ENCODE results near the gene APP. TPM values are rescaled to one million over a fixed set of nuclear protein-coding genes. Genes with fewer than 3 reads are reported as not detected.

Gene APP
- total RNA-seq, 2 experiments from 2014 or later, result 14.5 to 14.9 TPM

DNA sequence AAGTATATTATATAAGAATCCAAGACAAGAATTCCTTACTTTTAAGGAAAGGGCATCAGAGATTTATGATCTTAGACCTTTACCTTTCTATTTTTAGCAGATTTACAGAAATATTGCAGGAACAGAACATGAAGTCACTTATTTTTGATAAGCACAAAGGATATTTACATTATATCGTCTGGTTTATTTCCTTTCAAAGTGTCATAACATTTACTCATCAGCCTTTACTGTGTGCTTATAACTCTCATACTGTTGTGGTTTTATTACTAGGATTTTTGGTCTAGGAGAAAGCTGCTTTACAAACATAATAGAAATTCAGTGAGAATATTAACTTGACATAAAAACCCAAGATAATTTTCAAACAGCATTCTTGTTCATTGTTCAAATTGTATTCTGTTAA, 47.6 kb downstream of the APP start:
- CTCF ChIA-PET, result no interaction called here
- Mint-ChIP-seq H3K27ac (no peak overlapping the region), H3K4me1 (ENCODE audit: low read depth) (no peaks in the 10 kb centered on the region), H3K27me3 (ENCODE audit: low read depth) (no peaks in the 10 kb centered on the region), H3K4me3 (no peak overlapping the region), H3K9me3 (ENCODE audit: insufficient read depth) (no peaks in the 10 kb centered on the region), H3K36me3 (ENCODE audit: low read depth) (no peaks in the 10 kb centered on the region)
- DNase-seq (no peak), ATAC-seq (no peak)
- POLR2A ChIA-PET, result no interaction called here

DNA sequence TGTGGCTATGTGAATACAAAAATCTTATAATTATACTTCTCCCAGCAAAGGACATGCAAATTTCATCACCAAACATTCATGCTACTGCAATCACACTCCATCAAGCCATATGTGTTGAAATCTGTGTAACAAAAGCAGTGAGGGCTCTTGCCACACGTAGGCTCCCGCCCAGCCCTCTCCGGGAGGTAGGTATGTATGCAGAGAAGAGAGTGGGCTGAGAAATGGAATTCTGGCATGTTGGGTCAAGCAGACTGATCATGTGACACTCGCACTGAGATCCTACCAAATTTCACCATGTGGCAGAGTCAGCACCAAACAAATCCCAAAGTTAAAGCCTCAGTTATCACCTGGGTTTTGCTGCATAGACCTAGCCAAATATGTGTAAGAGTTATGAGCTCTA, 49.7 kb downstream of the APP start:
- Mint-ChIP-seq H3K4me3 (no peak overlapping the region), H3K9me3 (ENCODE audit: insufficient read depth) (no peaks in the 10 kb centered on the region), H3K36me3 (ENCODE audit: low read depth) (no peaks in the 10 kb centered on the region), H3K27ac (no peak overlapping the region), H3K4me1 (ENCODE audit: low read depth) (no peaks in the 10 kb centered on the region), H3K27me3 (ENCODE audit: low read depth) (no peaks in the 10 kb centered on the region)
- CTCF ChIA-PET, result no interaction called here
- POLR2A ChIA-PET, result interaction anchor here (0.5 kb wide), 1 partner anchor 136 kb away, joined by 3 read pairs; no protein-coding TSS in a partner anchor
- ATAC-seq, result no peak
- no peak for DNase-seq

DNA sequence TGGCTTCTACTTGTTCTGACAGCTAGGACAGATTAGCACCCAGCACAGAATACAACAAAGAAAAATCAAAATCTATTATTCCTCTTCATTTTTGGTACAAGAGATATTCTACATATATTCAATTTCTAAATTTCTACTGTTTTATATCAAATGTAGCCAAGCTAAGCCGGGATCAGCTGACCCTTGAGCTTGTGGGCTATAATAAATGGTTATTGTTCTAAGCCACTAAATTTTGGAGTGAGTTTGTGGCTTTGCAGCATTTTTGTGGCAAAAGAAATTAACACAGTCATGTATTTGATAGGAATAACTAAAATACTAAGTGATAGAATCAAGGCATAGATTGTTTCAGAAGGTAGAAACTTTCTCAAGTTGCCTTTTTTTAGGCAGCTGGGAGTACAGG, 50.7 kb downstream of the APP start:
- CTCF ChIA-PET, result interaction anchor here (1.2 to 1.4 kb wide), 2 partner anchors 48 to 224 kb away, joined by 3 to 5 read pairs; no protein-coding TSS in a partner anchor
- no peak overlapping the region for H3K27ac Mint-ChIP-seq
- H3K9me3 Mint-ChIP-seq (ENCODE audit: insufficient read depth), result no peaks in the 10 kb centered on the region
- no peak for DNase-seq
- no peaks in the 10 kb centered on the region for H3K4me1 Mint-ChIP-seq (ENCODE audit: low read depth)
- ATAC-seq, result no peak
- H3K4me3 Mint-ChIP-seq, result no peak overlapping the region
- no peaks in the 10 kb centered on the region for H3K36me3 Mint-ChIP-seq (ENCODE audit: low read depth)
- no peaks in the 10 kb centered on the region for H3K27me3 Mint-ChIP-seq (ENCODE audit: low read depth)
- POLR2A ChIA-PET, result interaction anchor here (0.5 kb wide), 1 partner anchor 51 kb away, joined by 3 read pairs; no protein-coding TSS in a partner anchor

DNA sequence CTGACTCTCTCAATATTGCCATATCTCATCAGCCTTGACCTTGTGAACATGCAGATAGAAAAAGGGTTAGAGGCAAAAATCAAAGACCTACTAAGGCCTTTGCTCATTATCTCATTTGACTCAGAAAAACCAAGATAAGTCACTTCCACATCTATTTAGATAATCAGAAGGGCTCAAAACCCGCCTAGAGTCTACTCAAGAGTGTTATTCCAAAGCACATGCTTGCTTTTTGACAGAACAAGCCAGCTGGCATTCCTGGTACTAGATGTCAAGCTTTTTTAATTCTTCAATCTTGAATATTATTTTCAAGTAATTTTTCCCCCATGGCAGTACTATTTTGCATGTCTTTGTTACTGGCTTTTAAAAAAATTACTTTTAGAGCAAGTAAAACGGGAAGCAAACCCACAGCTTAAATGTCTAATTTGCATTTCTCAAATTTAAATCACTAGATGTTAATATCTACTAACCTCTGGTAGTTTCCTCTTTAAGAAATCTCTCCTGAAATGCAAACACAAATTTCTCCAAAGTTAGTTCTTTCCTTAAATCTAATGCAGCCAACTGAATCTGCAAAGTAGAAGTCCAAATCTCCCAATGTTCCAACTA, 51.5 kb downstream of the APP start:
- ChIA-PET CTCF (interaction anchor here (1.2 to 1.4 kb wide), 2 partner anchors 49 to 224 kb away, joined by 3 to 5 read pairs; no protein-coding TSS in a partner anchor), POLR2A (interaction anchor here (0.5 kb wide), 1 partner anchor 52 kb away, joined by 3 read pairs; no protein-coding TSS in a partner anchor)
- no peak overlapping the region for H3K27ac Mint-ChIP-seq
- no peak overlapping the region for H3K4me3 Mint-ChIP-seq
- ATAC-seq (no peak), DNase-seq (no peak)
- no peaks in the 10 kb centered on the region for H3K36me3 Mint-ChIP-seq (ENCODE audit: low read depth)
- H3K4me1 Mint-ChIP-seq (ENCODE audit: low read depth), result no peaks in the 10 kb centered on the region
- H3K27me3 Mint-ChIP-seq (ENCODE audit: low read depth), result no peaks in the 10 kb centered on the region
- H3K9me3 Mint-ChIP-seq (ENCODE audit: insufficient read depth), result no peaks in the 10 kb centered on the region

DNA sequence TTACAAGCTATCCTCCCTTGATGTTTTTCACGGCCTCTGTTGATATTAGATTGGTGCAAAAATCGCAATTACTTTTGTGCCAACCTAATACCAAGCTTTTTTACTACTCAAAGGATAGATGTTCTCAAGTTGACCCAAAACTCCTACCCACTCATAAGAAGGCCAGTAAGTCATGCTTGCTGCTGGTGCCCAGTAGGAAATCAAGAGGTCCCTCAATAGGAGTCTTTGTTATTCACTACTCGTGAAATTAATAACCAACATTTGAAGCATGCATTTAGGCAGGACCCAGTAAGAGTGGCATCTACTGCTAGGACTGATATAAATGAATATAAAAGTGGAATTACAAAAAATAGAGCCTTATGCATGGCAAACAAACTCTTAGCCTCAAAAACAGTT, 52.6 kb downstream of the APP start:
- no peaks in the 10 kb centered on the region for H3K9me3 Mint-ChIP-seq (ENCODE audit: insufficient read depth)
- H3K4me1 Mint-ChIP-seq (ENCODE audit: low read depth), result no peaks in the 10 kb centered on the region
- no peak overlapping the region for H3K4me3 Mint-ChIP-seq
- H3K27me3 Mint-ChIP-seq (ENCODE audit: low read depth), result no peaks in the 10 kb centered on the region
- no peak for ATAC-seq
- no peaks in the 10 kb centered on the region for H3K36me3 Mint-ChIP-seq (ENCODE audit: low read depth)
- H3K27ac Mint-ChIP-seq, result no peak overlapping the region
- DNase-seq, result no peak
- ChIA-PET CTCF (interaction anchor here (1.1 kb wide), 1 partner anchor 8 kb away, joined by 4 read pairs; no protein-coding TSS in a partner anchor), POLR2A (no interaction called here)

DNA sequence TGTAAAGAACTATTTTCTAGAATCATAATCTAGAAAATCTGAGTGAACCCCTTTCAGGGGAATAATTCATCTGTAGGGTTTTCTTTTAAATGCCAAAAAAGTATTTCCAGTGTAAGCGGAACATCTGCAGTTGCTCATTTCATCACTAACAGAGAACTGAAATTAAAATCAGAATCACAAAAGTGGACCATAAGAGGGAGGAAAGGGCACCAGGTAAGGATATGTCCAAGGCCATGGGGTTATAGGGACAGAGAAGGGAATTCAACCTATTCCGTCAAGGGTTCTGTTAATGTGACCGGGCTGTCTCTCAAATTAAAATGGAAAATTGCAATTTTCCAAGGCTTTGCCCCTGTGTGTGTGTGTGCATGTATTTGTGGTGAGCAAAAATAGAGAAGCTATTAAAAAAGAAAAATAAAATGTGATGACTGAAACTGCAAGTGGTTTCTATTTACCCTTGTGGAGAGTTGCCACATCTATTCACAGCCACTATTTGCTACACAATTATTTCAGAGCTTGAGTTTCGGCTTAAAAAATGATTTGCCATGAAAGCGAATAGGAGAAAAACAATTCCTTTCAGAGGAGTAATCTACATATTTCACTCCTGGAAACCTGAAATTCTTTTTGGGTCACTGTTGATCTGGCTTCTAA, 53.1 kb downstream of the APP start:
- no peak for DNase-seq
- Mint-ChIP-seq H3K9me3 (ENCODE audit: insufficient read depth) (no peaks in the 10 kb centered on the region), H3K27ac (no peak overlapping the region), H3K27me3 (ENCODE audit: low read depth) (no peaks in the 10 kb centered on the region), H3K36me3 (ENCODE audit: low read depth) (no peaks in the 10 kb centered on the region), H3K4me3 (no peak overlapping the region), H3K4me1 (ENCODE audit: low read depth) (no peaks in the 10 kb centered on the region)
- ChIA-PET CTCF (interaction anchor here (1.1 kb wide), 1 partner anchor 9 kb away, joined by 4 read pairs; no protein-coding TSS in a partner anchor), POLR2A (no interaction called here)
- ATAC-seq, result no peak

DNA sequence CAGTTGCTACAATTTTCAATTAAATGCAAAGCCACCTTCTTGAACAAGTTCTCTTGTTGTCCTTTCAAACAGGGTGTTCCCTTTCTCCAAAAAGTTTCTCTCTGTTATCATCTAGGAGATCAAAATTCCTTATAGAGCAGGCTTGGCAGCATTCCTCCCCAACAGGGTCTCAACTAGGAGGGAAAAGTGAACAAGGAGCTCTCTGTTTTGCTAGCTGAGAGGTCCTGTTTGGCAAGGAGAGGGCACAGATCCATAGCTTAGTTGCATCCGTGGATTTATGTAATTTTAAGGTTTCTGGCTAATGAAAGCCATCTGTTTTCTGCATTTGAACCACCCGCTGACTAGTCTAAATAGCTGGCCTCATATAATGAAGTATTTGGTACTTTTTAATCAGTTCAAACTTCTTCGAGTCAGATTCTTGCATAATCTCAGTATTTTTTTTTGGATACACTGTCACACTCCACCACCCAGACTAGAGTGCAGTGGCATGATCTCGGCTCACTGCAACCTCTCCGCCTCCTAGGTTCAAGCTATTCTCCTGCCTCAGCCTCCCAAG, 54.0 kb downstream of the APP start:
- no peak for DNase-seq
- Mint-ChIP-seq H3K9me3 (ENCODE audit: insufficient read depth) (no peaks in the 10 kb centered on the region), H3K36me3 (ENCODE audit: low read depth) (no peaks in the 10 kb centered on the region), H3K4me1 (ENCODE audit: low read depth) (no peaks in the 10 kb centered on the region), H3K27me3 (ENCODE audit: low read depth) (no peaks in the 10 kb centered on the region), H3K4me3 (no peak overlapping the region), H3K27ac (no peak overlapping the region)
- POLR2A ChIA-PET, result no interaction called here
- CTCF ChIA-PET, result no interaction called here
- ATAC-seq, result no peak

DNA sequence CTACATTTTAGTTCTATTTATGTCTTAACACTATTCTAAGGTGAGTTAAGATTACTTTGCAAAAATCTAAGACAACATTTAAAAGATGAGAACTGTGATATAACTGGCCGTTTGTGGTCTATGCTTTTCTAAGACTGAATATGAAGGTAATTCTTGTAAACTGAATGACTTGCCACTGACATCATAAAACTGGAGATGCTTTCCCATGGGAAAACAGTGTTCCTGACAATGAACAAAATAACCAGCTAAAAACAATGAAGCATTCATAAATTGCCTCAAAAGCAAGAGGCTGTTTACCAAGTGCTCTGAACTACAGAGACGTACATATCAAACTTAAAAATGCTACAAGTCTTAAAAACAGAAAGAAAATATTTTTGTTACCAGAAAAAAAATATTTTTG, 54.7 kb downstream of the APP start:
- Mint-ChIP-seq H3K4me3 (no peak overlapping the region), H3K9me3 (ENCODE audit: insufficient read depth) (no peaks in the 10 kb centered on the region), H3K27me3 (ENCODE audit: low read depth) (no peaks in the 10 kb centered on the region), H3K4me1 (ENCODE audit: low read depth) (no peaks in the 10 kb centered on the region), H3K27ac (no peak overlapping the region), H3K36me3 (ENCODE audit: low read depth) (no peaks in the 10 kb centered on the region)
- ChIA-PET CTCF (no interaction called here), POLR2A (no interaction called here)
- DNase-seq, result no peak
- no peak for ATAC-seq

DNA sequence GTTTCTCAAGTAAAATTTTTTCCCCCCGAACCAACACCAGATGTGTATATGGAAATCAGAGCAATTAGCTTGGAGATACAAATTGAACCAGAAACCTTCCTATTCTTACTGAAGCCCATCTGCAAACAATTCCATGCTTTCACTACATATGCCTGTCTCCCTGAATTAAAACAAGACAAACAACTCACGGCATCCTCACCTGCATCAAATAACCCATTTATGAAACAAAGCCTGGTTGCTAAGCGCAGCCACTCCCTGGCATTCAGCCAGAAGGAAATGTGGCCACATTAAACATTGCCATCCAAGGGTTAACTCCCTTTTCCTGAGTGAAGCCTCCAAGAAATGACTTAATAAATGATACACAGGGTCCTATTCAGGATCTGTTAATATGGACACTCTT, 55.3 kb downstream of the APP start:
- POLR2A ChIA-PET, result no interaction called here
- no peaks in the 10 kb centered on the region for H3K4me1 Mint-ChIP-seq (ENCODE audit: low read depth)
- no peak for DNase-seq
- no peak for ATAC-seq
- H3K36me3 Mint-ChIP-seq (ENCODE audit: low read depth), result no peaks in the 10 kb centered on the region
- no peak overlapping the region for H3K4me3 Mint-ChIP-seq
- CTCF ChIA-PET, result interaction anchor here (1.2 kb wide), 1 partner anchor 50 kb away, joined by 3 read pairs; no protein-coding TSS in a partner anchor
- H3K9me3 Mint-ChIP-seq (ENCODE audit: insufficient read depth), result no peaks in the 10 kb centered on the region
- no peak overlapping the region for H3K27ac Mint-ChIP-seq
- H3K27me3 Mint-ChIP-seq (ENCODE audit: low read depth), result no peaks in the 10 kb centered on the region

DNA sequence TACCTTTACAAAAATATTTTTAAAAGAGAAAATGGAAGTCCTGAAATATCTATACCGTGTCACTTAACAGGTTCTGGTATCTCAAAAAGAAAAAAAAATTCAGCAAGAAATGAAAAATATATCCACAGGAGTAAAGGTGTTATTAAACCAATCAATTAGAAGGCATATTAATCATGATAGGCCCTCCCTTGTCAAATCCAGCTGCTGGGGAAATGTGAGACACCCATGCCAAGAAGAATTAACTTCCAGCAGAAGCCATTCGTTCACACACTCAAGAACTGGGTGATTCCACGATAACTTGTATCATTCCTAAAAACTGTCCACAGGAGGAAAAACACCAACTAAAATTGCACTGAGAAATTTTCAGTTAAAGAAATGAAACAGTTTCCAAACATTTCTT, 57.6 kb downstream of the APP start:
- Mint-ChIP-seq H3K36me3 (ENCODE audit: low read depth) (peaks cover 1% of the 10 kb centered on the region), H3K4me1 (ENCODE audit: low read depth) (no peaks in the 10 kb centered on the region), H3K27ac (no peak overlapping the region), H3K4me3 (no peak overlapping the region), H3K9me3 (ENCODE audit: insufficient read depth) (no peaks in the 10 kb centered on the region), H3K27me3 (ENCODE audit: low read depth) (no peaks in the 10 kb centered on the region)
- ATAC-seq (no peak), DNase-seq (no peak)
- POLR2A ChIA-PET, result no interaction called here
- CTCF ChIA-PET, result no interaction called here

DNA sequence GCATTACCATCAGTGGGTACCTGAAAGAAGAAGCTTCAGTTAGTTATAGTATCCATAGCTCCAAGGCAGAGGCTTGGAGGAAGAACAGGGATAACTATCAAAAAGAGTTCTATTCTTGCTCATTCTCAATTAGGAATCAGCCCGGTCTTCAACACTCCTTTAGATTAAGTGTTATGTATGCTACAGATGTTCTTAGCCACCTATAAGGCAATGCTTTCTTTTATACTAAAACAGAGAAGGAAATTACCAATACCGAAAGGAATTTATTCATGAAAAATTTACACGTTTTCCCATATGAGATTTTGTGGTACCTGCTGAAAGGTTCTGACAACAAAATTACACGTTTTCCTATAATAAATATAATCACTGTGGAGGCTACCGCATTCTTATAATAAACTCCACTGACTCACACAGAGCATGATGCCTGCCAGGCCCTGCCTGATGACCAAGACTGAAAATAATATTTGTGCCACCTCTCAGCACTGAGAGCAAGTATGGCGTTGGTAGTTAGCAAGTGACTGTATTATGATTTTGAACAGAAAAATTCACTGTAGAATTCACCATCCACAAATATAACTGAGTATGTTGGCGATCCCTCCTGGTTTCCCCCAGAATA, 58.3 kb downstream of the APP start:
- Mint-ChIP-seq H3K4me1 (ENCODE audit: low read depth) (no peaks in the 10 kb centered on the region), H3K27me3 (ENCODE audit: low read depth) (no peaks in the 10 kb centered on the region), H3K4me3 (no peak overlapping the region), H3K36me3 (ENCODE audit: low read depth) (peaks cover 1% of the 10 kb centered on the region), H3K27ac (no peak overlapping the region), H3K9me3 (ENCODE audit: insufficient read depth) (no peaks in the 10 kb centered on the region)
- ChIA-PET CTCF (no interaction called here), POLR2A (no interaction called here)
- ATAC-seq (no peak), DNase-seq (no peak)

DNA sequence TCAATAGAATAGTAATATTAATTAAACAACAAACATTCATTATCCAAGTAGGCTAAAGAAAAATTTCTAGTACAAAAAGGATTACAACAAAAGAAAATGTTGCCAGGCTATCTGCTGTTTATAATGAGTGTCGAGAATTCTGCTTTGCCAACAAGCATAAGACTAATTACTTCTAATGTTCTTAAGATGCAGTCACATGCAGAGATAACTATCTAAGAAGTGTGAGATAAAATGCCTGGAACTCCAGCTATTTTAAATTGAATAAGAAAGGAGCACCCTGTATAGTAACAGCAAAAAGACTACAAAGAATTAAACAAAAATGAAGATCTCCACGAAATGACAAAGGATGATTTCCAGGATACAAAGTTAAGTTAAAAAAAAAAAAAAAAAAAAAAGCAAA, 59.9 kb downstream of the APP start:
- ChIA-PET CTCF (no interaction called here), POLR2A (no interaction called here)
- ATAC-seq, result no peak

More for the DNA sequence above, 59.9 kb downstream of the APP start:
- Mint-ChIP-seq H3K4me3 (no peak overlapping the region), H3K4me1 (ENCODE audit: low read depth) (no peaks in the 10 kb centered on the region), H3K27ac (no peak overlapping the region), H3K9me3 (ENCODE audit: insufficient read depth) (no peaks in the 10 kb centered on the region), H3K27me3 (ENCODE audit: low read depth) (no peaks in the 10 kb centered on the region), H3K36me3 (ENCODE audit: low read depth) (peaks cover 1% of the 10 kb centered on the region)
- DNase-seq, result no peak

Data from activated CD8-positive, alpha-beta T cell treated with anti-CD3 and anti-CD28 coated beads, Interleukin-2, amount 10 ng/mL, durations not matched to agents 7 days and 5 days (primary cell).